H9 (cell line): ENCODE measurements around the gene C2orf80. TPM values are rescaled to one million over a fixed set of nuclear protein-coding genes. Genes with fewer than 3 reads are reported as not detected.

Experiments
- DNase-seq: peaks from one replicate; pipeline ENCODE4 v3.0.0-alpha.2; 2017
- H2AFZ ChIP-seq: one replicate; pipeline ENCODE4 v1.6.1; 2013; ENCODE audit warnings: mild to moderate bottlenecking, low read length, control low read depth, moderate library complexity
- H2AK5ac ChIP-seq: 2 replicates; pipeline ENCODE4 v1.6.1; 2013; ENCODE audit warnings: low read length, control low read depth, mixed read lengths; ENCODE audit not compliant: insufficient read length
- H2BK120ac ChIP-seq: one replicate; pipeline ENCODE4 v1.6.1; 2013; ENCODE audit warnings: low read depth, mild to moderate bottlenecking, low read length, control low read depth, inconsistent platforms; ENCODE audit not compliant: poor library complexity, severe bottlenecking
- H2BK12ac ChIP-seq: 2 replicates; pipeline ENCODE4 v1.6.1; 2013; ENCODE audit warnings: low read length, control low read depth, mixed read lengths, low read depth; ENCODE audit not compliant: insufficient read length
- H2BK15ac ChIP-seq: 2 replicates; pipeline ENCODE4 v1.6.1; 2013; ENCODE audit warnings: low read depth, low read length, control low read depth
- H2BK20ac ChIP-seq: one replicate; pipeline ENCODE4 v1.6.1; 2013; ENCODE audit warnings: low read depth, mild to moderate bottlenecking, low read length, control low read depth, inconsistent platforms; ENCODE audit not compliant: poor library complexity, severe bottlenecking
- H2BK5ac ChIP-seq: 2 replicates; pipeline ENCODE4 v1.6.1; 2013; ENCODE audit warnings: low read length, control low read depth, mixed read lengths; ENCODE audit not compliant: insufficient read length
- H3K14ac ChIP-seq: 2 replicates; pipeline ENCODE4 v1.6.1; 2013; ENCODE audit warnings: low read length, control low read depth; ENCODE audit not compliant: insufficient read depth
- H3K18ac ChIP-seq: 2 replicates; pipeline ENCODE4 v1.6.1; 2013; ENCODE audit warnings: low read depth, mild to moderate bottlenecking, mixed read lengths, low read length, control low read depth; ENCODE audit not compliant: insufficient read length
- H3K23ac ChIP-seq: 2 replicates; pipeline ENCODE4 v1.6.1; 2013; ENCODE audit warnings: low read length, control low read depth, mixed read lengths, low read depth; ENCODE audit not compliant: insufficient read length
- H3K23me2 ChIP-seq: 2 replicates; pipeline ENCODE4 v1.6.1; 2013; ENCODE audit warnings: low read depth, mild to moderate bottlenecking, mixed read lengths, low read length, control low read depth; ENCODE audit not compliant: insufficient read length, poor library complexity, severe bottlenecking
- H3K27ac ChIP-seq: 2 replicates; pipeline ENCODE4 v1.5.1; 2013; ENCODE audit warnings: low read length, control low read depth, mixed read lengths, low read depth; ENCODE audit not compliant: insufficient read length
- H3K27me3 ChIP-seq: 2 replicates; pipeline ENCODE4 v1.6.1; 2013; ENCODE audit warnings: low read length, control low read depth, inconsistent platforms; ENCODE audit not compliant: insufficient read depth
- H3K4ac ChIP-seq: 2 replicates; pipeline ENCODE4 v1.6.1; 2013; ENCODE audit warnings: low read depth, mild to moderate bottlenecking, control low read depth, inconsistent platforms, low read length, moderate library complexity
- H3K4me1 ChIP-seq: 2 replicates; pipeline ENCODE4 v1.6.1; 2013; ENCODE audit warnings: low read length, control low read depth, inconsistent platforms; ENCODE audit not compliant: insufficient read depth
- H3K4me2 ChIP-seq: 2 replicates; pipeline ENCODE4 v1.6.1; 2013; ENCODE audit warnings: low read length, control low read depth, mixed read lengths; ENCODE audit not compliant: insufficient read length, insufficient read depth
- H3K56ac ChIP-seq: 2 replicates; pipeline ENCODE4 v1.6.1; 2013; ENCODE audit warnings: low read depth, mild to moderate bottlenecking, mixed read lengths, low read length, control low read depth; ENCODE audit not compliant: insufficient read length
- H3K79me1 ChIP-seq: 2 replicates; pipeline ENCODE4 v1.6.1; 2013; ENCODE audit warnings: low read depth, mild to moderate bottlenecking, moderate library complexity, low read length, control low read depth, inconsistent platforms; ENCODE audit not compliant: insufficient read depth, poor library complexity, severe bottlenecking
- H3K79me2 ChIP-seq: 2 replicates; pipeline ENCODE4 v1.6.1; 2013; ENCODE audit warnings: low read length, control low read depth, inconsistent platforms; ENCODE audit not compliant: insufficient read depth
- H3K9ac ChIP-seq: 2 replicates; pipeline ENCODE4 v1.6.1; 2013; ENCODE audit warnings: low read length, control low read depth, mixed read lengths; ENCODE audit not compliant: insufficient read length; ENCODE audit errors: extremely low read depth
- H3K9me3 ChIP-seq: one replicate; pipeline ENCODE4 v1.6.1; 2013; ENCODE audit warnings: low read depth, low read length, inconsistent platforms; ENCODE audit not compliant: control insufficient read depth
- H3T11ph ChIP-seq: one replicate; pipeline ENCODE4 v1.6.1; 2013; ENCODE audit warnings: mild to moderate bottlenecking, low read length, control low read depth, inconsistent platforms
- H4K20me1 ChIP-seq: one replicate; pipeline ENCODE4 v1.6.1; 2013; ENCODE audit not compliant: control insufficient read depth, insufficient read length, insufficient read depth
- H4K5ac ChIP-seq: 2 replicates; pipeline ENCODE4 v1.6.1; 2013; ENCODE audit warnings: low read depth, mild to moderate bottlenecking, mixed read lengths, low read length, control low read depth; ENCODE audit not compliant: insufficient read length
- H4K8ac ChIP-seq: replicated peaks from 2 replicates; pipeline ENCODE4 v1.6.1; 2013; ENCODE audit warnings: low read length, control low read depth, mixed read lengths, low read depth; ENCODE audit not compliant: insufficient read length
- H4K91ac ChIP-seq: 2 replicates; pipeline ENCODE4 v1.6.1; 2013; ENCODE audit warnings: low read depth, mild to moderate bottlenecking, moderate library complexity, mixed read lengths, low read length, control low read depth; ENCODE audit not compliant: insufficient read length
- H3K27ac Mint-ChIP-seq, 3 experiments: 2 replicates in 2 of 3; 3 replicates in 1 of 3; pipeline ENCODE4 v1.8.0; 2020 to 2021; ENCODE audit warnings: mixed read lengths in 3 of 3, mild to moderate bottlenecking in 1 of 3, moderate library complexity in 1 of 3
- H3K27me3 Mint-ChIP-seq: 2 replicates; pipeline ENCODE4 v1.8.0; 2021; ENCODE audit warnings: low read depth, mild to moderate bottlenecking, moderate library complexity, mixed read lengths
- H3K36me3 Mint-ChIP-seq, 3 experiments: 2 replicates in 2 of 3; 3 replicates in 1 of 3; pipeline ENCODE4 v1.8.0; 2020 to 2021; ENCODE audit warnings: low read depth in 3 of 3, mixed read lengths in 3 of 3; ENCODE audit not compliant: insufficient read depth in 1 of 3
- H3K4me1 Mint-ChIP-seq, 2 experiments: 2 replicates each; pipeline ENCODE4 v1.8.0; 2020; ENCODE audit warnings: mixed read lengths in 2 of 2
- H3K4me3 Mint-ChIP-seq, 2 experiments: 2 replicates in 1 of 2; 3 replicates in 1 of 2; pipeline ENCODE4 v1.8.0; 2020 to 2021; ENCODE audit warnings: mild to moderate bottlenecking in 2 of 2, mixed read lengths in 2 of 2, moderate library complexity in 1 of 2
- H3K9me3 Mint-ChIP-seq, 2 experiments: 2 replicates in 1 of 2; 3 replicates in 1 of 2; pipeline ENCODE4 v1.8.0; 2020; ENCODE audit warnings: mild to moderate bottlenecking in 2 of 2, mixed read lengths in 2 of 2, moderate library complexity in 1 of 2
- WGBS: extraction: QIAGEN DNeasy Blood & Tissue Kit; methylation state at CpG from one replicate; pipeline ENCODE4 v1.1.7; 2013; ENCODE audit warnings: missing lambda C conversion rate, low lambda C conversion rate, mixed read lengths; ENCODE audit not compliant: insufficient read length; ENCODE audit errors: extremely low coverage; 5-methylcytosine and 5-hydroxymethylcytosine counted together
- total RNA-seq: library from RNA; stranded (reverse); gene quantifications from 2 replicates; pipeline ENCODE4 v1.2.1, GENCODE V29; 2021
- TF ChIP-seq, protein P1 (sequence below): fragments of 200-600 bp; sonication (generic); conservative IDR thresholded peaks from 3 replicates; pipeline ENCODE4 v1.8.0; 2021; ENCODE audit warnings: antibody characterized with exemption, mild to moderate bottlenecking

C2orf80 gene
- total RNA-seq, 1 experiment from 2014 or later = not detected

- no peaks in the 10 kb centered on the region for H3K79me1 ChIP-seq
- H3K79me2 ChIP-seq = no peaks in the 10 kb centered on the region
- H3K4me2 ChIP-seq = no peak overlapping the region
- no peak overlapping the region for H2AFZ ChIP-seq
- no peak overlapping the region for H2BK15ac ChIP-seq
- Mint-ChIP-seq H3K27ac (no peak overlapping the region), H3K9me3 (peaks cover 4 to 16% of the 10 kb centered on the region in 2 experiments; a peak in 4 of 5 replicates), H3K4me1 (no peaks in the 10 kb centered on the region), H3K36me3 (peaks cover 45 to 55% (median 55%) of the 10 kb centered on the region in 3 experiments), H3K27me3 (no peaks in the 10 kb centered on the region), H3K4me3 (no peak overlapping the region)
- H4K20me1 ChIP-seq = no peaks in the 10 kb centered on the region
- no peak overlapping the region for H3K23ac ChIP-seq
- no peak overlapping the region for H2BK5ac ChIP-seq
- no peak overlapping the region for H3K56ac ChIP-seq
- no peak overlapping the region for H3K14ac ChIP-seq
- TF ChIP-seq, protein P1, sequence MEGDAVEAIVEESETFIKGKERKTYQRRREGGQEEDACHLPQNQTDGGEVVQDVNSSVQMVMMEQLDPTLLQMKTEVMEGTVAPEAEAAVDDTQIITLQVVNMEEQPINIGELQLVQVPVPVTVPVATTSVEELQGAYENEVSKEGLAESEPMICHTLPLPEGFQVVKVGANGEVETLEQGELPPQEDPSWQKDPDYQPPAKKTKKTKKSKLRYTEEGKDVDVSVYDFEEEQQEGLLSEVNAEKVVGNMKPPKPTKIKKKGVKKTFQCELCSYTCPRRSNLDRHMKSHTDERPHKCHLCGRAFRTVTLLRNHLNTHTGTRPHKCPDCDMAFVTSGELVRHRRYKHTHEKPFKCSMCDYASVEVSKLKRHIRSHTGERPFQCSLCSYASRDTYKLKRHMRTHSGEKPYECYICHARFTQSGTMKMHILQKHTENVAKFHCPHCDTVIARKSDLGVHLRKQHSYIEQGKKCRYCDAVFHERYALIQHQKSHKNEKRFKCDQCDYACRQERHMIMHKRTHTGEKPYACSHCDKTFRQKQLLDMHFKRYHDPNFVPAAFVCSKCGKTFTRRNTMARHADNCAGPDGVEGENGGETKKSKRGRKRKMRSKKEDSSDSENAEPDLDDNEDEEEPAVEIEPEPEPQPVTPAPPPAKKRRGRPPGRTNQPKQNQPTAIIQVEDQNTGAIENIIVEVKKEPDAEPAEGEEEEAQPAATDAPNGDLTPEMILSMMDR = no peak
- no peak overlapping the region for H3K4ac ChIP-seq
- no peak overlapping the region for H2BK12ac ChIP-seq
- H2AK5ac ChIP-seq = no peak overlapping the region
- no peak overlapping the region for H4K8ac ChIP-seq
- no peak overlapping the region for H4K5ac ChIP-seq
- H3K9me3 ChIP-seq = no peaks in the 10 kb centered on the region
- no peak for DNase-seq
- WGBS = no CpG with 5 or more reads among the region's 2 CpGs
- H2BK20ac ChIP-seq = no peak overlapping the region
- no peaks in the 10 kb centered on the region for H3K4me1 ChIP-seq
- no peaks in the 10 kb centered on the region for H3K27me3 ChIP-seq
- no peak overlapping the region for H3K27ac ChIP-seq
- no peak overlapping the region for H3K9ac ChIP-seq
- no peaks in the 10 kb centered on the region for H3K23me2 ChIP-seq
- no peak overlapping the region for H3K18ac ChIP-seq
- H4K91ac ChIP-seq = no peak overlapping the region
- no peak overlapping the region for H3T11ph ChIP-seq
- no peak overlapping the region for H2BK120ac ChIP-seq
These were observed 46.0 kb upstream of the C2orf80 start for GRCh38 chr2:208235860-208236259.
